GM18861 (cell line): Measurements from ENCODE around the gene RERE.
"Not testable (repeated sequence)": the region's sequence is repeated elsewhere in the genome, so short reads cannot be mapped to it uniquely, and the experiment has no call there.

Experiments used
- ATAC-seq: cut with Tn5 transposase; IDR thresholded peaks from one replicate; pipeline ENCODE4 v1.9.1; 2021; ENCODE audit not compliant: unreplicated experiment

The RERE gene

GRCh38 chr1:8396083-8396785 lies 421.2 kb downstream of the RERE start:
- ATAC-seq: no peak

DNA sequence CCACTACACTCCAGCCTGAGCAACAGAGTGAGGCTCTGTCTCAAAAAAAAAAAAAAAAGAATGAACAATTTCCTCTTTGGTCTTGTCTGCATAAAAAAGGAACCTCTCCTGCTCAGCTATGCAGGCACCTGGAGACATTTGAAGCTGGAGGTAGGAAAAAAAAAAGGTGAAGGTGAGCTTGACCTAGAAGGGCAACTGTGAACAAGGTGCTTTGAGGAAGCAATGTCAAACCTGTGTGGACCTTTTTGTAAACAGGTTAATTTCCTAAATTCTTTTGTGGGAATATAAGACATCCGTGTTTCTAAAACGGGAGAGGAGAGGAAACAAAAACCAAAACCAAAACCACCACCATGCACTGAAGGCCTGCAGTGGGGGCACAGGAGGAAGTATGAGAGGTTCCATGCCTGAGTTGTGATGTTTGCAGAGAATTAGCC lies 422.0 kb downstream of the RERE start:
- no peak for ATAC-seq

GRCh38 chr1:8394456-8395321 lies 422.8 kb downstream of the RERE start:
- no peak for ATAC-seq

DNA sequence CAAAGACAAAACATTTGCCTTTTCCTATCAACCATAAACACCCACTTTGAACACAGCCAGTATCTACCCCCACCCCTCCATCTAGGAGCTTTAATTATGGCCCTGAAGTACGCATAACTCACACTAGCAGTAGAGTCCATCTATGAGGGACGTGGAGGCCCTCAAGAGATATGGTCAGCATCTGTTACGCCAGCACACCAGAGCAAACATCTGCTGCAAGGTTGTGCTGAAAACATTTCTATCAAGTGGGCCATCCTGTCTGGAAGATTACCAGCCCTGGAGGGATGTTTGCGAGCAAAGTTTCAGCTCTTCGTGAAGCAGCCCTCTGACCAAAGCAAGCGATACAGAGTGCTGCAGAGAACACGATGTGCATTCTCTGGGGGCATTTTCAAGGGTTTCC lies 424.9 kb downstream of the RERE start:
- ATAC-seq: no peak

- ATAC-seq: no peak
Measured at GRCh38 chr1:8390707-8391106, 426.7 kb downstream of the RERE start.

GRCh38 chr1:8389958-8390535 lies 427.4 kb downstream of the RERE start:
- ATAC-seq: no peak

DNA sequence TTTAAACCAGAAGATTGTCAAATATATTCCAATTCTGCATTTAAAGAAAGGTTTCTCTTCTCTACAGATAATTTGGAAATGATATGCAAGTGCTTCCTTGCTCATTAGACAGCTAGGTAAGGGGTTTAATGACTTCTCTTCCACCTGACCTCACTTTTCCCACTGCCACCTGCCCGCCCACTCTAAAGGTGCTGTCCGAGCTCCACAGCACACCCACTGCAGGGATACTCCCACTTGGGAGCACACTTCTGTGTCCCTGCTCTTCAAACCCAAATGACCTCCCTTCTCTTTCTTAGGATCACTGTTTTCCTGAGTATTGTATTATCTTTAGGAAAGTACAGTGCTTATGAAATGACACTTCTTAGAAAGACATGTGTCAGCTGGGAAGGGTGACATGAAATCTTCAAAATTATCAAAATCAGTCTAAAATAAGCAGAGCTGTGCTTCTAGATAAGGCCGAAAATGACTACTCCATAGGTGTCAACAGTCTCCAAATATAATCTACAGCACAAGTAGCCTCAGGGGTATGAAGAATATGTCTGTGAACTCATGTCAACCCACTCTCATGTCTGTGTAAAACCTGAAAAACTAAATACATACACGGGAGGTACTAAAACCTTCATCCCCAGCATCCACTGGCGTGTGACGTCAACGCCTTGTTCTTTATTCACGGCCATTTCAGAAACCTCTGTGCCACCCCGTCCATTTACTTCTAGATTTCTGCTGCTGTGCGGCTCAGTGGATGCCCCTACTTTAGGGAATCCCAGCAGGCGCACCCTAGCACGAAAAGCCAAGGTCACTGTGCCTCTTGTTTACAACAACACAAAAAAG lies 428.5 kb downstream of the RERE start:
- ATAC-seq: no peak

- ATAC-seq: no peak
Measured at GRCh38 chr1:8386247-8386646, 431.2 kb downstream of the RERE start.

DNA sequence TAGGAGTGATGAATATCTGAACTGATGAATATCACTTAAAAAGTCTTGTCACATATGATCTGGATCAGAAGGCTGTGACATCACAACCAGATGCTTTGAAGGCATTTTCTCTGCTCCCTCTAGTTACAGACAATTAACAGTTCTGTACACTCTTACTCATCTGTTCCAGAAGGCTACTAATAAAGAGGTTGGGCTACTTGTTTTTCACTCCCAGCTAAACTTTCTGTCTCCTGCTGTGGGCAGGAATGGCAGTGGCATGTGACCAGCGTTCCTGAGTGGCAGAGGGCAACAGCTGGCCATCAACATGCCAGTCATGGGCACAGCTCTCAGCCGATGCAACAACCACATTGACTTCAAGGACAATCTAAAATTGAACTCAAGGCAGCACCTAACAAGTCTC lies 432.9 kb downstream of the RERE start:
- ATAC-seq: no peak

- no peak for ATAC-seq
Measured at GRCh38 chr1:8384088-8384487, 433.4 kb downstream of the RERE start.

- ATAC-seq: no peak
Measured at GRCh38 chr1:8382608-8383505, 434.6 kb downstream of the RERE start.

DNA sequence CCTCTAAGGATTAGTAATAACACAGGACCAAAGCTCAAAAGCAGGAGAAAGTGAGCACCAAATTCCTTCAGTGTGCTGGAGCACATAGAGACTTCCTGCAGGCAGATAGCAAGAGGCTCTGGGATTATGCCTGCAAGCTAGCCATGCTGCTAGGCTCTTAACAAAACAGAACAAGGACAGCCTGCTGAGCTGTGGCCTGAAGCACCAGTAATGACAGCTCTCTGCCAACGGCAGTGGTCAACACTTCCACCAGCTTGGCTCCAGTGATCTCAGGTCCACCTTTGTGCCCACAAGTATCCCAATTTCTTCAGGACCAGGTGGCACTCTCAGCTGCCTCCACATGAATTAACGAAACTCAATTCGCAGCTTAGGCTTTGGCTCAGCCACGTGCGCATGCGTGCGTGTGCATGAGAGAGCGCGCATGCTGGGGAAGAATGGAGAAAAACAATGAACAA lies 435.4 kb downstream of the RERE start:
- ATAC-seq: no peak

DNA sequence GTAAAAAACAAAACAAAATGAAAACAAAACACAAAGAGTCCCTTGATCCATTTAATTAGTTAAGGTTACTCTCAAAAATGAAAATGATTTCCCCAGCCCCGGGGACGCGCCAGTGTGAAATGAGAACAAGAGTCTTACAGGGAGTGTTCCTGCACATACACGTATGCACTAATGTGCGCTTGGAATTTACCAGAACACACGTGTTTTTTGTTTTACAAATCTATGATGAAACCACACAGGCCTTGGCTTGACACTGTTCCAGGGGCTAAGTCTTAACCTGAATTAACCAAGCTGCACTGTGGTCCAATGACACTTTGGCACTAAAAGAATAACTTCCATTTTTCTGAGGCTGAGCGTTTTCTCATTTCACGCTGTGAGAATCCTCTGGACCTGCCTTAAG lies 435.8 kb downstream of the RERE start:
- ATAC-seq: no peak

DNA sequence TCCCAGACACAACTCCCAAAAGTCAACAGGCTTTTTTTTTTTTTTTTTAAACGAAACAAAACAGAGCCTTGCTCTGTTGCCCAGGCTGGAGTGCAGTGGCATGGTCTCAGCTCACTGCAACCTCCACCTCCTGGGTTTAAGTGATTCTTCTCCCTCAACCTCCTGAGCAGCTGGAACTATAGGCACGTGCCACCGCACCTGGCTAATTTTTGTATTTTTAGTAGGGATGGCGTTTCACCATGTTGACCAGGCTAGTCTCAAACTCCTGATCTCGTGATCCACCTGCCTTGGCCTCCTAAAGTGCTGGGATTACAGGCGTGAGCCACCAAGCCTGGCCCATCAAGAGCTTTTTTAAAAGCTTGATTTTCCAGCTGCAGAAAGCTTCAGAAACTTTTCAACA lies 437.1 kb downstream of the RERE start:
- not testable (repeated sequence) for ATAC-seq

DNA sequence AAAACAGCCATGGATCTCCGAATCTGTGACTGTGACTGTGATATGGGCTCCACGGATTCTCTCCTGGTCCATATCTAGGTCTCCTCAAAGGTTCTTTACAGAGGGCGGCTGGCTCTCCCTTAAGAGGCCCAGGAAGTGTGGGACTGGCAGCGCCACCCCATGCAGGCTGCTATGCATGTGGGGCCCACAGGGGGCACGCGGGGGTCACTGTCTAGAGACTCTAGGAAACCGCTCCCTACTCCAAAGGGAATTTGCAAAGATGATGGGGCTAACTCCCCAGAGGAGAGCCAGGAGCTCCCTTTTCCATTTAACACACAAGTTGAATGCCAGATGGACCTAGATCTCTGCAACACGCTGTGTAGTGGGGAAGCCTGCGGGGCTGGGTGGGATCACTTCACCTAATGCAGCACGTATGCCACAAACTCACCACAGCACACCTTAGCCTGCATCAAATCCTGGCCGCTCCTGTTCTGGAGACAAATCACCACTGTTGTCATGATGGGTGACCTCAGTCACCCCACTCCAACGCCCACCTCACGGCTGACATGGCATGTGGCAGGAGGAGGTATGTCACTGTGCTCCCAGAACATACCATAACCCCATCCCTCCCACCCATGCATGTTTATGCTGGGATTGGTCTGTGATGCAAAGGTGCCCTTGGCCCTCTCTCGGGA lies 437.8 kb downstream of the RERE start:
- ATAC-seq: no peak

GRCh38 chr1:8378981-8379470 lies 438.4 kb downstream of the RERE start:
- no peak for ATAC-seq

GRCh38 chr1:8378178-8378577 lies 439.3 kb downstream of the RERE start:
- no peak for ATAC-seq

DNA sequence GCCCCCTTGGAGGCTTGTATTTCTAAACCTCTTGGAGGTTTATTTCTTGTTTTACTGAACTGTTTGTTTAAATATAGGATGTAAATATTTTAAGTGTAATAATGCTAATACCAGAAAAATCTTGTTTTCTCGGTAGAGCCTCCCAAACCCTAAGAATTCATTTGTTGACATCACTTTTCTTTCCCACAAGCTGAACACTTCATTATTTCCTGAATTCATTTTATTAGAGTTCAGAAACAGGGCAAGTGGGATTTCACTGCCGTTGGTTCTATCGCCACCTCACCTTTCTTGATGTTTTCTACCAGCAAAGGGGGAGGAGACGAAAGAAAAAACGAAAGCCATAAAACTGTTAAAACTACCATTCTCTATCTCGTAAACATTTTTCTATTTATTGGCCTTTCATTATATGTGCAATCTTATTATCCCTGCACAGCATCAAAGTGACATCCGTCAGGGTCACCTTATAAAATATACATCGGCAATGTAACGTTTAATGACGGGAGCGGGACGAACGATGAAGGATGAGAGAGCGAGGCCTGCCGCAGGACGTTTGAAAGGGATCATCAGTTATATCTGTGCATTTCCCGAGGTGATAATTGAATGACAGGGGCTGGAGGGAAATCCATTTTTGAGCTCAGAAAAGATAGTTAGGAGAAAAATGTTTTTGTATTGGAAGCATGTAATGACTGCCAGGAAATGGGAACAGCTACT lies 440.0 kb downstream of the RERE start:
- ATAC-seq: no peak
